RPMI7951 (cell line): ENCODE data around the gene IGF2BP1. TPM values are rescaled to one million over a fixed set of nuclear protein-coding genes. Genes with fewer than 3 reads are reported as not detected.
"Not testable (repeated sequence)": the region's sequence is repeated elsewhere in the genome, so short reads cannot be mapped to it uniquely, and the experiment has no call there.

Source experiments
- DNase-seq: peaks from one replicate; pipeline ENCODE4 v3.0.0-alpha.2; 2012; ENCODE audit warnings: low read depth
- total RNA-seq: library from RNA; depleted of rRNA; stranded (reverse); fragments of >200 nt; shearing (Covaris generic); gene quantifications from 2 replicates; pipeline ENCODE4 v1.2.3, GENCODE V29; 2014

Gene IGF2BP1
- total RNA-seq, 1 experiment from 2014 or later, result 5.0 TPM

- no peak for DNase-seq
Observed at GRCh38 chr17:49054342-49055092, 57.3 kb downstream of the IGF2BP1 start.

- peak; percentile 18 for DNase-seq
Observed at GRCh38 chr17:49055181-49055927, 58.2 kb downstream of the IGF2BP1 start.

- DNase-seq, result peak; percentile 56
Observed at GRCh38 chr17:49061524-49061943, 64.3 kb downstream of the IGF2BP1 start.

- DNase-seq, result no peak
Observed at GRCh38 chr17:49063652-49064051, 66.5 kb downstream of the IGF2BP1 start.

GRCh38 chr17:49067163-49067562 lies 70.0 kb downstream of the IGF2BP1 start:
- no peak for DNase-seq

GRCh38 chr17:49069585-49070273 lies 72.5 kb downstream of the IGF2BP1 start:
- DNase-seq, result no peak

GRCh38 chr17:49071106-49071505 lies 73.9 kb downstream of the IGF2BP1 start:
- peak; percentile 40 for DNase-seq

- DNase-seq, result peak; percentile 68
Observed at GRCh38 chr17:49074851-49075540, 77.8 kb downstream of the IGF2BP1 start.

GRCh38 chr17:49076573-49077384 lies 79.6 kb downstream of the IGF2BP1 start:
- DNase-seq, result peak; percentile 86

GRCh38 chr17:49078248-49078647 lies 81.1 kb downstream of the IGF2BP1 start:
- DNase-seq, result no peak

GRCh38 chr17:49079840-49080663 lies 82.9 kb downstream of the IGF2BP1 start:
- DNase-seq, result no peak

GRCh38 chr17:49082231-49082630 lies 85.0 kb downstream of the IGF2BP1 start:
- no peak for DNase-seq

GRCh38 chr17:49085046-49085445 lies 87.9 kb downstream of the IGF2BP1 start:
- not testable (repeated sequence) for DNase-seq

GRCh38 chr17:49085565-49086315 lies 88.6 kb downstream of the IGF2BP1 start:
- DNase-seq, result no peak

- no peak for DNase-seq
Observed at GRCh38 chr17:49086316-49086605, 89.1 kb downstream of the IGF2BP1 start.

GRCh38 chr17:49086649-49087048 lies 89.5 kb downstream of the IGF2BP1 start:
- no peak for DNase-seq

GRCh38 chr17:49089094-49089493 lies 91.9 kb downstream of the IGF2BP1 start:
- no peak for DNase-seq

- DNase-seq, result no peak
Observed at GRCh38 chr17:49090878-49091594, 93.9 kb downstream of the IGF2BP1 start.

- DNase-seq, result peak; percentile 51
Observed at GRCh38 chr17:49093131-49093530, 95.9 kb downstream of the IGF2BP1 start.
